IMR-90 (cell line): ENCODE results near the gene SLC9A3. TPM values are rescaled to one million over a fixed set of nuclear protein-coding genes. Genes with fewer than 3 reads are reported as not detected.

ENCODE experiments used
- ATAC-seq: fragments of 200-7000 bp; cut with Tn5 transposase; 2 replicates; pipeline ENCODE4 v1.9.1; 2020; ENCODE audit warnings: low read depth, mild to moderate bottlenecking, moderate library complexity
- BruUV-seq: library from RNA; stranded (reverse); fragments of 400-500 nt; replicated peaks from 2 replicates; lab custom pipeline; 2021; lab: Mats Ljungman, UMichigan
- CTCF ChIA-PET: fragments of 300-600 bp; formaldehyde crosslinking; extraction: SDS; loops from one replicate; lab custom pipeline; 2021; ENCODE audit warnings: antibody characterized with exemption; lab: Yijun Ruan, JAX
- POLR2A ChIA-PET: fragments of 300-600 bp; sonication (Branson Sonifier 250); formaldehyde crosslinking; loops from one replicate; lab custom pipeline; 2022; ENCODE audit warnings: antibody characterized with exemption; ENCODE audit not compliant: unreplicated experiment; lab: Charles Lee
- DNase-seq: peaks from one replicate; pipeline ENCODE4 v3.0.0; 2013
- H2AFZ ChIP-seq: replicated peaks from 2 replicates; pipeline ENCODE3; 2013; ENCODE audit warnings: low read length, mild to moderate bottlenecking; ENCODE audit not compliant: poor library complexity
- H2AK5ac ChIP-seq: 2 replicates; pipeline ENCODE4 v1.6.1; 2013; ENCODE audit warnings: low read depth, low read length, inconsistent platforms
- H2AK9ac ChIP-seq: replicated peaks from 2 replicates; pipeline ENCODE3; 2013; ENCODE audit warnings: mild to moderate bottlenecking, low read depth, low read length, moderate library complexity; ENCODE audit not compliant: poor library complexity
- H2BK120ac ChIP-seq: 2 replicates; pipeline ENCODE4 v1.6.1; 2013; ENCODE audit warnings: low read depth, low read length, inconsistent platforms
- H2BK15ac ChIP-seq: 3 replicates; pipeline ENCODE4 v1.6.1; 2013; ENCODE audit warnings: low read depth, low read length, inconsistent platforms
- H2BK20ac ChIP-seq: 2 replicates; pipeline ENCODE4 v1.6.1; 2013; ENCODE audit warnings: low read depth, mild to moderate bottlenecking, inconsistent platforms, low read length, moderate library complexity
- H2BK5ac ChIP-seq: 2 replicates; pipeline ENCODE4 v1.6.1; 2013; ENCODE audit warnings: mild to moderate bottlenecking, low read depth, low read length, inconsistent platforms; ENCODE audit not compliant: poor library complexity, severe bottlenecking
- H3K14ac ChIP-seq: replicated peaks from 2 replicates; pipeline ENCODE4 v1.6.1; 2013; ENCODE audit warnings: low read depth, low read length, inconsistent platforms
- H3K18ac ChIP-seq: 2 replicates; pipeline ENCODE4 v1.6.1; 2013; ENCODE audit warnings: low read depth, low read length, control low read depth
- H3K23ac ChIP-seq: 2 replicates; pipeline ENCODE4 v1.6.1; 2013; ENCODE audit warnings: low read depth, low read length, inconsistent platforms
- H3K27ac ChIP-seq: 2 replicates; pipeline ENCODE4 v1.5.1; 2013; ENCODE audit warnings: mild to moderate bottlenecking, control low read depth, low read length; ENCODE audit not compliant: insufficient read depth
- H3K27me3 ChIP-seq: 2 replicates; pipeline ENCODE4 v1.6.1; 2013; ENCODE audit warnings: low read length; ENCODE audit not compliant: control insufficient read depth, insufficient read depth
- H3K36me3 ChIP-seq: 2 replicates; pipeline ENCODE4 v1.6.1; 2013; ENCODE audit warnings: low read length, mixed read lengths; ENCODE audit not compliant: control insufficient read depth, insufficient read depth
- H3K4ac ChIP-seq: 2 replicates; pipeline ENCODE4 v1.6.1; 2013; ENCODE audit warnings: low read depth, low read length, inconsistent platforms
- H3K4me1 ChIP-seq: 2 replicates; pipeline ENCODE4 v1.6.1; 2013; ENCODE audit warnings: low read length, mixed read lengths; ENCODE audit not compliant: control insufficient read depth, insufficient read depth
- H3K4me2 ChIP-seq: 2 replicates; pipeline ENCODE4 v1.6.1; 2013; ENCODE audit warnings: low read depth, mild to moderate bottlenecking, control low read depth, low read length, moderate library complexity
- H3K4me3 ChIP-seq: 2 replicates; pipeline ENCODE4 v1.5.1; 2013; ENCODE audit warnings: low read depth, mild to moderate bottlenecking, control low read depth, low read length, moderate library complexity; ENCODE audit not compliant: insufficient read depth
- H3K56ac ChIP-seq: 2 replicates; pipeline ENCODE4 v1.6.1; 2013; ENCODE audit warnings: low read length, inconsistent platforms; ENCODE audit not compliant: insufficient read depth; ENCODE audit errors: extremely low read depth
- H3K79me1 ChIP-seq, 2 experiments: 2 replicates each; pipeline ENCODE4 v1.6.1; 2013; ENCODE audit warnings: low read length in 2 of 2, inconsistent platforms in 1 of 2, low read depth in 1 of 2
- H3K9ac ChIP-seq: 2 replicates; pipeline ENCODE4 v1.6.1; 2013; ENCODE audit warnings: low read depth, low read length, control low read depth
- H3K9me1 ChIP-seq: 2 replicates; pipeline ENCODE4 v1.6.1; 2013; ENCODE audit warnings: low read length, inconsistent platforms; ENCODE audit not compliant: insufficient read depth
- H3K9me3 ChIP-seq: 2 replicates; pipeline ENCODE4 v1.6.1; 2013; ENCODE audit warnings: low read length; ENCODE audit not compliant: control insufficient read depth, insufficient read depth
- H4K20me1 ChIP-seq: 2 replicates; pipeline ENCODE4 v1.6.1; 2013; ENCODE audit warnings: low read length, inconsistent platforms; ENCODE audit not compliant: insufficient read depth
- H4K5ac ChIP-seq: 2 replicates; pipeline ENCODE4 v1.6.1; 2013; ENCODE audit warnings: mild to moderate bottlenecking, low read depth, low read length, control low read depth
- H4K8ac ChIP-seq, 2 experiments: 2 replicates each; pipeline ENCODE4 v1.6.1; 2013; ENCODE audit warnings: low read depth in 2 of 2, low read length in 2 of 2, control low read depth in 1 of 2, inconsistent platforms in 1 of 2
- H4K91ac ChIP-seq: 2 replicates; pipeline ENCODE4 v1.6.1; 2013; ENCODE audit warnings: low read depth, low read length, inconsistent platforms; ENCODE audit not compliant: insufficient read depth
- BHLHE40 ChIP-seq: fragments of 150-350 bp; IDR thresholded peaks from 2 replicates; pipeline ENCODE4 v1.6.1; 2016; ENCODE audit warnings: mild to moderate bottlenecking, low read depth, low read length
- CEBPB ChIP-seq: IDR thresholded peaks from 2 replicates; pipeline ENCODE4 v1.6.1; 2012; ENCODE audit warnings: low read depth, low read length, improper control_type of control experiment
- CHD1 ChIP-seq: IDR thresholded peaks from 2 replicates; pipeline ENCODE4 v1.6.1; 2012; ENCODE audit warnings: low read depth, low read length, improper control_type of control experiment
- CTCF ChIP-seq: conservative IDR thresholded peaks from 2 replicates; pipeline ENCODE4 v1.5.1; 2012; ENCODE audit warnings: mild to moderate bottlenecking, low read depth, low read length, improper control_type of control experiment
- MAFK ChIP-seq: IDR thresholded peaks from 2 replicates; pipeline ENCODE4 v1.6.1; 2012; ENCODE audit warnings: low read depth, low read length, improper control_type of control experiment
- MAZ ChIP-seq: IDR thresholded peaks from 2 replicates; pipeline ENCODE4 v1.6.1; 2012; ENCODE audit warnings: low read depth, mild to moderate bottlenecking, low read length, improper control_type of control experiment, moderate library complexity, borderline replicate concordance
- NFE2L2 ChIP-seq: fragments of 150-350 bp; IDR thresholded peaks from 2 replicates; pipeline ENCODE4 v1.6.1; 2016; ENCODE audit warnings: low read depth, mild to moderate bottlenecking, low read length
- POLR2A ChIP-seq: IDR thresholded peaks from 2 replicates; pipeline ENCODE4 v1.6.1; 2012; ENCODE audit warnings: mild to moderate bottlenecking, low read depth, low read length
- RAD21 ChIP-seq: IDR thresholded peaks from 2 replicates; pipeline ENCODE4 v1.6.1; 2012; ENCODE audit warnings: low read length, improper control_type of control experiment
- SMC3 ChIP-seq: fragments of 150-350 bp; IDR thresholded peaks from 2 replicates; pipeline ENCODE4 v1.6.1; 2016; ENCODE audit warnings: low read depth, mild to moderate bottlenecking, antibody characterized with exemption, low read length, moderate library complexity
- WGBS, 2 experiments: methylation state at CpG; one replicate each; pipeline versions ENCODE4 v1.1.5 to v1.1.7; 2013; ENCODE audit warnings: missing lambda C conversion rate in 2 of 2; ENCODE audit not compliant: insufficient read length in 1 of 2; ENCODE audit errors: extremely low coverage in 2 of 2; 5-methylcytosine and 5-hydroxymethylcytosine counted together
- dilution Hi-C: fragments of 300-500 bp; cut with HindIII; formaldehyde crosslinking; loops from one replicate; pipeline ENCODE4 v1.14.3; 2018; ENCODE audit warnings: low sequenced_read_pairs; ENCODE audit not compliant: unreplicated experiment
- in situ Hi-C: fragments of 300-500 bp; cut with MboI; formaldehyde crosslinking; loops from 3 replicates; pipeline ENCODE4 v1.14.3; 2019; ENCODE audit warnings: low sequenced_read_pairs, inconsistent platforms, mixed read lengths
- intact Hi-C: fragments of 100-400 bp; cut with micrococcal nuclease; formaldehyde crosslinking; loops from 2 replicates; pipeline ENCODE4 v1.10.0; 2022
- polyA plus RNA-seq, 3 experiments: library from polyadenylated mRNA; depleted of rRNA; stranded (reverse); fragments of >200 nt; gene quantifications; 2 replicates each; pipeline ENCODE4 v1.2.3, GENCODE V29; 2012; ENCODE audit warnings: low replicate concordance in 1 of 3
- total RNA-seq: library from RNA; depleted of rRNA; stranded (reverse); fragments of >200 nt; gene quantifications from 2 replicates; pipeline ENCODE4 v1.2.3, GENCODE V29; 2012
- TF ChIP-seq, protein P1 (sequence below): fragments of 150-350 bp; IDR thresholded peaks from 2 replicates; pipeline ENCODE4 v1.6.1; 2016; ENCODE audit warnings: low read depth, mild to moderate bottlenecking, low read length, moderate library complexity, borderline replicate concordance
- TF ChIP-seq, protein P2 (sequence below): fragments of 150-350 bp; IDR thresholded peaks from 2 replicates; pipeline ENCODE4 v1.6.1; 2017; ENCODE audit warnings: mild to moderate bottlenecking, antibody characterized with exemption, low read length, low read depth

Gene SLC9A3
- total and polyA plus RNA-seq, 2 of the 4 experiments (the other 2 are of a cell fraction), result 0.72 to 1.5 TPM

DNA sequence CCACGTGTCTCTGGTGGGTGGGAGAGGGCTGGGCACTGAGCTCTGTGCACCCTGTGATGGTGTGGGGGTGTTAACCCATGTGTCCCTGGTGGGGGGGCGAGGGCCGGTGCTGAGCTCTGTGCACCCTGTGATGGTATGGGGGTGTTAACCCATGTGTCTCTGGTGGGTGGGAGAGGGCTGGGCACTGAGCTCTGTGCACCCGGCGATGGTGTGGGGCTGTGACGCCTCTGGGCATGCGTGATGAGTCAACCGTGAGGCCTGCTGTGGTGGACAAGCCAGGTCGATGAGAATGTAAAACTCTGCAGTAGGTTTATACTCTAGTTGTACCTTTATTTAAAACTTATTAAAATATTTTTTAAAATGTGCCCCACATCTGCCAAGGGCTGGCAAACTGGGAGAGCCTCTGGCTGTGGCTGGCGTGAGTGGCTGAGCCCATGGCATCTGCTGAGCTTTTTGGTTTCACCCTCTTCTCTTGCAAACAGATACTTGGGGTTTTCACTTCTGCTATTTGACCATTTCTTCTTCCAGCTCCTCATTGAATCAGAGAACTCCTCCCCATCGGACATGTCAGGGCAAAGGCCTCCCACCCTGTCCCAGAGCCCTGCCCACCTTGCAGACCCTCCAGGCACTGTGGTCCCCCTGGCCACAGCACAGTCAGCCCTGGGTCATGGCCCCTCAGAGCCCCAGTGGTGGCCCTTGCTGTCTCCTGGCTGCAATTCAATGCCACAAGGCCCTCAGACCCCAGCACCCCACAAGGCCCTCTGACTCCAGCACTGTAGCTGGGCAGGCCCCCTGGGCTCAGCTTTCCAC lies 99.7 kb downstream of the SLC9A3 start (continued):
- TF ChIP-seq MAZ (no peak), BHLHE40 (no peak)

GRCh38 chr5:423626-424261 lies 100.5 kb downstream of the SLC9A3 start:
- Histone ChIP-seq H4K20me1 (no peaks in the 10 kb centered on the region; the same call in 1 of the 2 replicates), H4K8ac (no peak overlapping the region), H4K91ac (no peak overlapping the region), H2AK5ac (no peak overlapping the region), H3K9me1 (peaks cover 5% of the 10 kb centered on the region), H3K79me1 (peaks cover 11 to 56% of the 10 kb centered on the region in 2 experiments), H2BK20ac (no peak overlapping the region), H3K9ac (no peak overlapping the region), H3K36me3 (peaks cover 62% of the 10 kb centered on the region), H2AK9ac (peak overlapping the region; percentile 45), H2BK120ac (no peak overlapping the region), H3K9me3 (no peaks in the 10 kb centered on the region), H2AFZ (no peak overlapping the region), H3K4ac (0 out of 2 replicates have a peak overlapping the region, but pooled peaks have one; percentile 13), H3K23ac (no peak overlapping the region), H2BK15ac (no peak overlapping the region), H3K18ac (no peak overlapping the region), H3K4me2 (no peak overlapping the region), H3K56ac (no peak overlapping the region), H3K14ac (no peak overlapping the region), H3K4me1 (peaks cover 5% of the 10 kb centered on the region), H3K27me3 (no peaks in the 10 kb centered on the region), H2BK5ac (peak overlapping the region; percentile 33), H3K4me3 (no peak overlapping the region), H3K27ac (no peak overlapping the region), H4K5ac (no peak overlapping the region)
- CTCF ChIA-PET, result no interaction called here
- DNase-seq (no peak), ATAC-seq (no peak)
- dilution Hi-C loops, result no loop called here
- no TSS peak for BruUV-seq
- in situ Hi-C loops, result no loop called here
- POLR2A ChIA-PET, result no interaction called here
- WGBS, 2 experiments, result 88% methylated on average over 13 of the region's 24 CpGs; no CpG with 5 or more reads in 1 of the 2 experiments
- intact Hi-C loops, result no loop called here
- TF ChIP-seq, protein P1, sequence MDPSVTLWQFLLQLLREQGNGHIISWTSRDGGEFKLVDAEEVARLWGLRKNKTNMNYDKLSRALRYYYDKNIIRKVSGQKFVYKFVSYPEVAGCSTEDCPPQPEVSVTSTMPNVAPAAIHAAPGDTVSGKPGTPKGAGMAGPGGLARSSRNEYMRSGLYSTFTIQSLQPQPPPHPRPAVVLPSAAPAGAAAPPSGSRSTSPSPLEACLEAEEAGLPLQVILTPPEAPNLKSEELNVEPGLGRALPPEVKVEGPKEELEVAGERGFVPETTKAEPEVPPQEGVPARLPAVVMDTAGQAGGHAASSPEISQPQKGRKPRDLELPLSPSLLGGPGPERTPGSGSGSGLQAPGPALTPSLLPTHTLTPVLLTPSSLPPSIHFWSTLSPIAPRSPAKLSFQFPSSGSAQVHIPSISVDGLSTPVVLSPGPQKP, result no peak
- TF ChIP-seq CTCF (no peak), CEBPB (no peak), SMC3 (no peak), POLR2A (no peak), RAD21 (no peak), NFE2L2 (no peak), CHD1 (no peak), BHLHE40 (no peak), MAFK (no peak)
- TF ChIP-seq, protein P2, sequence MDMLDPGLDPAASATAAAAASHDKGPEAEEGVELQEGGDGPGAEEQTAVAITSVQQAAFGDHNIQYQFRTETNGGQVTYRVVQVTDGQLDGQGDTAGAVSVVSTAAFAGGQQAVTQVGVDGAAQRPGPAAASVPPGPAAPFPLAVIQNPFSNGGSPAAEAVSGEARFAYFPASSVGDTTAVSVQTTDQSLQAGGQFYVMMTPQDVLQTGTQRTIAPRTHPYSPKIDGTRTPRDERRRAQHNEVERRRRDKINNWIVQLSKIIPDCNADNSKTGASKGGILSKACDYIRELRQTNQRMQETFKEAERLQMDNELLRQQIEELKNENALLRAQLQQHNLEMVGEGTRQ, result no peak
